GM12891 (cell line): Measurements from ENCODE around the gene NEB.

Experiments used
- POLR2A ChIP-seq: IDR thresholded peaks from 2 replicates; pipeline ENCODE4 v1.6.1; 2011; ENCODE audit warnings: low read depth, low read length, control low read depth
- POLR2AphosphoS5 ChIP-seq: IDR thresholded peaks from 2 replicates; pipeline ENCODE4 v1.6.1; 2011; ENCODE audit warnings: low read depth, low read length, control low read depth

- TF ChIP-seq POLR2A (no peak), POLR2AphosphoS5 (no peak)
Measured at GRCh38 chr2:151484100-151484499, 250.2 kb downstream of the NEB start.
